HG03280 (cell line): ENCODE measurements around the gene TMEM120B.

ENCODE experiments used
- ATAC-seq: cut with Tn5 transposase; IDR thresholded peaks from one replicate; pipeline ENCODE4 v1.9.1; 2021; ENCODE audit warnings: mild to moderate bottlenecking, moderate library complexity; ENCODE audit not compliant: unreplicated experiment

Gene TMEM120B

GRCh38 chr12:121830134-121830533, 117.6 kb downstream of the TMEM120B start:
- ATAC-seq: no peak

DNA sequence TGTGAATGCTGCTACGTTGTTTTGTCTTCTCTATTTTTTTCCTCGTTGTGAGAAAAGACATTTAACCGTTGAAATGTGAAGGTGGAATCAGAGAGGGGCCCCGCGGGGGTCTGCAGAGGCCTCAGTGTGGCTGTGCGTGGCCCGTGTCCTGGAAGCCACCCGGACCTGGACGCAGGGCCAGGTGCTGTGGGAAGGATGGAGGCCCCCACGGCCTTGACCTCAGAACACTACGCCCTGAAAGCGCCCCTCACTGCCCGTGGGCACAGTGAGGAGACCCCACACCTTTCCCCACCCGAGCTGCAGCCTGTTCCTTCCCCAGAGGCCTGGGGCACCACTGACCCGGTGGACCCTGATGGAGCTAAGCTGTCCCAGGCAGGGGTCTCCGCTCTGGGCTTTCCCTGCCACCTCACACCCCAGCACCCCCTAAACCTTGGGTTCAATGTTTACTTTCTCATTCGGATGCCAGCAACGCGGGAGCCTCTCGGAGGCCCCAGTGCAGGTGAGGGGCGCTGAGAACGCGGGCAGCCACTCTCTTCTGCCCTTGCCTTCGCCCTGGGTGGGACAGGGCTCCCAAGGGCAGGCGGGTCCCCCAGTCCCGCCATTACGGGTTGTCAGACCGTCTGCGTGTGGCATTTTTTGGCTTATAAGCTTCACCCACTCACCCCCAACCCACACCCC, 118.2 kb downstream of the TMEM120B start:
- ATAC-seq: no peak
